Activated T-helper 1 cell treated with Interleukin-2 at 50 U/mL for 16 hours (primary cell): Measurements from ENCODE around the gene SETD2.
A peak's percentile ranks its signal among the peaks of the same experiment; 100 is the strongest.

Source experiments
- DNase-seq: peaks from one replicate; pipeline ENCODE4 v3.0.0-alpha.2; 2020; ENCODE audit warnings: low read depth

Gene SETD2

DNA sequence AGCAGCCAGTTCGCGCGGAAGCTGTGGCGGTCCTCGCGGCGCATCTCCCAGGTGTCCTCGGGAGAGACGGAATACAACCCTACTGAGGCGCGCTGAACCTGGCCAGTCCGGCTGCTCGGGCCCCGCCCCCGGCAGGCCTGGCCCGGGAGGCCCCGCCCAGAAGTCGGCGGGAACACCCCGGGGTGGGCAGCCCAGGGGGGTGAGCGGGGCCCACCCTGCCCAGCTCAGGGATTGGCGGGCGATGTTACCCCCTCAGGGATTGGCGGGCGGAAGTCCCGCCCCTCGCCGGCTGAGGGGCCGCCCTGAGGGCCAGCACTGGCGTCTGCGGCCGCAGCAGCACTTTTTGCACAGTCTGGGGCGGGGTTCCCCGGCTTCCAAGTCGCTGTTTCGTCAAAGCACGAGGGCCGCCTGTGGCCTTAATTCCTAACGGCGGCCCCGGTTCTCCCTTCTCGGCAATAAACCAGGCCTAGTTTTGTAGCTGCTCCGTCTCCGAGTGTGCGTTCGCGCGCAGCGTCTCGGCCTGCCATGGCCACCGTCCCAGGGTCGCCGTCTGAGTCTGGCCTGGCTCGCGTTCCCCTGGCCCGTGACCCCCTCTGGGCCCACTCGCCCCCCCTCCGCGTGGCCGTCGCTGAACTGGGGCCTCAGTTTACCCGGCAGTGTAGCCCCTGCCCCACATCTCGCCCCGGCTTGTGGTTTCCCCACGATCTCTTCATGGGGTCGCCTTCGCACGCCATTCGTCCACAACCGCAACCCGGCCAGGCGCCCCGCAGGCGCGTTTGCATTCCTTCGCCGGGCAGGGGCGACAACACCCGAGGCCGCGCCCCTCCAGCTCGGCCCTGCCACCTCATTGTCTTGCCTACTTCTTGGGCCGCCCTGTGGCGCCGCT, 154.4 kb downstream of the SETD2 start:
- peak; percentile 50 for DNase-seq

DNA sequence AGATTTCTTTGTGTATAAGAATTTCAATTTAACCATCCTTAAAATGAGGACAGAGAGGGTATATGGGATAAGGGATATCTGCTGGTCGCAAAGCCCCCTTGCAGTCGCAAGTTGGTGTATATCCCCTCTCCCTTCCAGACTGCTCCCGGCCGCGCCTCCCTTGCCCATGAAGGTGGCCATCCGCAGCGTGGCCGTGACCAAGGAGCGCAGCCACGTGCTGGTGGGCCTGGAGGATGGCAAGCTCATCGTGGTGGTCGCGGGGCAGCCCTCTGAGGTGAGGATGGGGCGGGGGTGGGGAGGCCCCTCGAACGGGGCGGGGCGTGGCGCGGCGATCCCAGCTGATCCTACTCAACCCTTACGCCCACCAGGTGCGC, 155.1 kb downstream of the SETD2 start:
- DNase-seq: no peak

DNA sequence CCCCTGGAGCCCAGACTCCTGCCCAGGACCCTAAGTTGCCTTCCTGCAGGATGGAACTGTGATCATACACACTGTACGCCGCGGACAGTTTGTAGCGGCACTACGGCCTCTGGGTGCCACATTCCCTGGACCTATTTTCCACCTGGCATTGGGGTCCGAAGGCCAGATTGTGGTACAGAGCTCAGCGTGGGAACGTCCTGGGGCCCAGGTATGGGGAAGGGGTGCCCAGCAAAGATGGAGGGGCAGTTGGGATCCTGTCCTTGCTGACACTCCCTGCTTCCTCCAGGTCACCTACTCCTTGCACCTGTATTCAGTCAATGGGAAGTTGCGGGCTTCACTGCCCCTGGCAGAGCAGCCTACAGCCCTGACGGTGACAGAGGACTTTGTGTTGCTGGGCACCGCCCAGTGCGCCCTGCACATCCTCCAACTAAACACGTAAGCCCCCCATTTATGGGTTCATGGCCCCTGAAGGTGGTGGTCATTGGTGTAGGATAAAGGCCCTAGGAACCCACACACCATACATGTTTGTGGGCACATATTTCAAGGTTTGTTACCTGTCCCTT, 155.6 kb downstream of the SETD2 start:
- DNase-seq: no peak

DNA sequence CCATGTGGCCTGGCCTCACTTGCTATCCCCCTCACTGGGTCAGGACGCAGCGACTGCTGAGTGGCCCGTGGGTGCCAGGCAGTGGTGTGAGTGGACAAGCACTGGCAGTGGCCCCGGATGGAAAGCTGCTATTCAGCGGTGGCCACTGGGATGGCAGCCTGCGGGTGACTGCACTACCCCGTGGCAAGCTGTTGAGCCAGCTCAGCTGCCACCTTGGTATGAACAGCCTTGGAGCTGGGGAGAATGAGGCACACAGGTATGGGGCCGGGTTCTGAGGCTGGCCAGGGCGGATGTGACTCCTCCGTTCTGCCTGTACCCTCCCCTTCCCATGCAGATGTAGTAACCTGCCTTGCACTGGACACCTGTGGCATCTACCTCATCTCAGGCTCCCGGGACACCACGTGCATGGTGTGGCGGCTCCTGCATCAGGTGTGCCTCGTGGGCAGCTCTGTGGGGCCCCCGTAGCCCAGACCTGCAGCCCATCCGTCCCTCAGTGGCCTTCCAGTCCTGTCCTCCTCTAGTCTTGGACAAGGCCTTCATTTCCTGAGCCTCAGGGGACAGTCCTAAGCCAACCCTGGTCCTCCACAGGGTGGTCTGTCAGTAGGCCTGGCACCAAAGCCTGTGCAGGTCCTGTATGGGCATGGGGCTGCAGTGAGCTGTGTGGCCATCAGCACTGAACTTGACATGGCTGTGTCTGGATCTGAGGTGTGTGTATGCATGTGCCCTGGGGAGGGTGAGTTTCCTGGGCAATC, 156.3 kb downstream of the SETD2 start:
- DNase-seq: no peak

DNA sequence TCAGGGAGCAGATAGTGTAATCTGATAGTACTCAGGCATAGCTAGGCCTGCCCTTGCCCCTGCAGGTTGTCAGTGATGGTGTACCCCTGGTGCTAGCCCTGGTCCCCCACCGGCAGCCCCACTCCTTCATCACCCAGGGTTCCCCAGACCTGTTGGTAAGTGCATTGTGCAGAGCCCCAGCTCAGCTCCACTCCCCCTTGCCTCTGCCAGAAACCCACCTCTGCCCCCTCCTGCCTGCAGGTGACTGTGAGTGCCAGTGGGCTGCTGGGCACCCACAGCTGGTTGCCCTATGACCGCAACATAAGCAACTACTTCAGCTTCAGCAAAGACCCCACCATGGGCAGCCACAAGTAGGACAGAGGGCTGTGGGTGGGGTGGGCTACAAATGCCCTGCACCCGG, 156.9 kb downstream of the SETD2 start:
- DNase-seq: no peak

DNA sequence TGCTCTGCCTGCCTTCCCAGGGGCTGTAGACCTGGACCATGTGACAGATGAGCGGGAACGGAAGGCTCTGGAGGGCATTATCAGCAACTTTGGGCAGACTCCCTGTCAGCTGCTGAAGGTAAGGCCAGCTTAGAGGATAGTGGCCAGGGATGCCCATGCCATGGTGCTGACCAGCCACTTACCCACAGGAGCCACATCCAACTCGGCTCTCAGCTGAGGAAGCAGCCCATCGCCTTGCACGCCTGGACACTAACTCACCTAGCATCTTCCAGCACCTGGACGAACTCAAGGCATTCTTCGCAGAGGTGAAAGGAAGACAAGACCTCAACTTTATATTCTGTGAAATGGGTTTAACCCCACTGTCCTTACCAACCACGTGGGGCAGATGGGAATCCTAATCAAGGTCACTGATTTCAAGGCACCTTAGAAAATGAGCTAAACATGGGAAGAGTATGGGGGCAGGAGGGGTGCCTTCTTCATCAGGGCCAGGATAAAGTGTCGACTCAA, 157.7 kb downstream of the SETD2 start:
- DNase-seq: no peak

DNA sequence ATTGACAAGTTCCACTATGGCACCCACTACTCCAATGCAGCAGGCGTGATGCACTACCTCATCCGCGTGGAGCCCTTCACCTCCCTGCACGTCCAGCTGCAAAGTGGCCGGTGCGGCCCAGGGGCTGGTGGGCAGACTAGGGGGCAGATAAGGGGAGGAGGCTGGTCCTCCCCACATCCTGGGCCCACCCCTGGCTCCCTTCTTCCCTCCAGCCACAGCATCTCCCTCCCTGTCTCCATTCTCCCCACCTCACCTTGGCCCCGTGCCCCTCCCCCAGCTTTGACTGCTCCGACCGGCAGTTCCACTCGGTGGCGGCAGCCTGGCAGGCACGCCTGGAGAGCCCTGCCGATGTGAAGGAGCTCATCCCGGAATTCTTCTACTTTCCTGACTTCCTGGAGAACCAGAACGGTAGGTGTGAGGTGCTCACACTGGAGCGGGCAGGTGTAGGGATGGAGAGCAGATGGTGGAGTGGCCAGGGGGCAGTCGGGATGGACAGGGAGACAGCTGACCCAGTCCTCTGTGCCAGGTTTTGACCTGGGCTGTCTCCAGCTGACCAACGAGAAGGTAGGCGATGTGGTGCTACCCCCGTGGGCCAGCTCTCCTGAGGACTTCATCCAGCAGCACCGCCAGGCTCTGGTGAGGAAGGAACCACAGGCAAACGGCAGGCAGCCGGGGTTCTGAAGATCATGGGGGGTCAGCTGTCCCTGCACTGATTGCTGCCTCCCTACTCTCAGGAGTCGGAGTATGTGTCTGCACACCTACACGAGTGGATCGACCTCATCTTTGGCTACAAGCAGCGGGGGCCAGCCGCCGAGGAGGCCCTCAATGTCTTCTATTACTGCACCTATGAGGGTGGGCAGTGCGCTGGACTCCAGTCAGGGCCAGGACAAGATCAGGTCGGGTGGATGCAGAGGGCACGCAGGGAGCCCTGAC, 158.4 kb downstream of the SETD2 start:
- no peak for DNase-seq

DNA sequence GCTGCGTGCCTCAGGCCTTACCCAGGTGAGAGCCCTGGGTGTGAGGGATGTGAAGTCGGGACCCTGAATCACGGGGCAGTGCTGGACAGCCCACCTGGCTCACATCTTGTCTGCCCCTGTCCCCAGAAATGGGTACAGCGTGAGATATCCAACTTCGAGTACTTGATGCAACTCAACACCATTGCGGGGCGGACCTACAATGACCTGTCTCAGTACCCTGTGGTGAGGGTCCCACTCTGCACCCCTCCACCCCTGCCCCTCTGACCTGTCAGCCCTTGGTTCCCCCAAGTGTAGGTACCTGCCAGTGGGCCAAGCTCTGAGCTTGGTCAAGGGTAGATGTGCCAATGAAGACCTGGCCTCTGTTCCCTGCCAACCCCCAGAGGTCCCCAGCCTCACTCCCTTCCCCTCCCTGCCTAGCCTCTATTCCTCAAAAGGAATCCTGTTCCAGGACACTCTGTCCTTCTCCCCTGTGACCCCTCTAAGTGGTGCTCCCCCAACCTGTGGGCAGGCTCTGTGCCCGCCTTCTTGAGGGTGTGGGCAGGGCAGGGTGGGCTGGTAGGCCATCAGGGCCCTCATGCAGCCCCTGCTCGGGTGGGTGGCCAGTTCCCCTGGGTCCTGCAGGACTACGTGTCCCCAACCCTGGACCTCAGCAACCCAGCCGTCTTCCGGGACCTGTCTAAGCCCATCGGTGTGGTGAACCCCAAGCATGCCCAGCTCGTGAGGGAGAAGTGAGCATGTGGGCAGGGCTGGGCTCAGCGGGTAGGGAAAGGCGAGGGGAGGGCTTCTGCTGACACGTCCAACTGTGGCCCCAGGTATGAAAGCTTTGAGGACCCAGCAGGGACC, 159.3 kb downstream of the SETD2 start:
- no peak for DNase-seq

DNA sequence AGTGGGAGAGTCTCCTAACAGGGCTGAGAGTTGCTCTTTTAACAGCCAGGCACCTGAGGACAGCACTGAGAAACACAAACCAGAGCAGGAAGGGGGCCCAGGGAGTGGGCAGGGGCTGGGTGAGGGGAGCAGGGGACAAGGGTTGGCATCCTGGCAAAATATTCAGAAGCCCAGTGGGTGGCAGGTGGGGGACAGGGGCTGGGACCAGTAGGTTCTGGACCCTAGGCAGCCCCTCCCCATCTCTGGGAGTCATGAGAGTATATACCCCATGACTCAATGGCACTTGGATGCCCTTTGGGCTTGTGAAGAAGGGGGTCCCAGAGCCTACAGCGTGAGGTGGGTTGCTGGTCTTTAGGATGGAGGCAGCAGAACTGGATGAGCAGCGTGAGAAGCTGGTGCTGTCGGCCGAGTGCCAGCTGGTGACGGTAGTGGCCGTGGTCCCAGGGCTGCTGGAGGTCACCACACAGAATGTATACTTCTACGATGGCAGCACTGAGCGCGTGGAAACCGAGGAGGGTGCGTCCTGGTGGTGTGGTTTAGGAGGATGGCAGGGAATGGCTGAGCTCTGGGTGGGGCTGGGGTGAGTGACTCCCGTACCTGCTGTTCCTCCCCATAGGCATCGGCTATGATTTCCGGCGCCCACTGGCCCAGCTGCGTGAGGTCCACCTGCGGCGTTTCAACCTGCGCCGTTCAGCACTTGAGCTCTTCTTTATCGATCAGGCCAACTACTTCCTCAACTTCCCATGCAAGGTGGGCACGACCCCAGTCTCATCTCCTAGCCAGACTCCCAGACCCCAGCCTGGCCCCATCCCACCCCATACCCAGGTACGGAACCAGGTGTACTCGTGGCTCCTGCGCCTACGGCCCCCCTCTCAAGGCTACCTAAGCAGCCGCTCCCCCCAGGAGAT, 160.2 kb downstream of the SETD2 start:
- DNase-seq: no peak

DNA sequence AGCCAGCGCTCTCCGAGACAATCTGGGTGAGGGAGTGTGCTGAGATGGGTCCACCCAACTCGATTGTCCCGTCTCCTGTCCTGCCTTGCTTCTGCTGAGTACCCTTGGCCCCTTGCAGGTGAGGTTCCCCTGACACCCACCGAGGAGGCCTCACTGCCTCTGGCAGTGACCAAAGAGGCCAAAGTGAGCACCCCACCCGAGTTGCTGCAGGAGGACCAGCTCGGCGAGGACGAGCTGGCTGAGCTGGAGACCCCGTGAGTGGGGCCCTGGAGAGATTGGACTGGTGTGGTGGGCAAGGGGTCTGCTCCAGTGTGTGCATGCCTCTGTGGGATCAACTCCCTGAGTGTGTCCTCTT, 160.9 kb downstream of the SETD2 start:
- no peak for DNase-seq

DNA sequence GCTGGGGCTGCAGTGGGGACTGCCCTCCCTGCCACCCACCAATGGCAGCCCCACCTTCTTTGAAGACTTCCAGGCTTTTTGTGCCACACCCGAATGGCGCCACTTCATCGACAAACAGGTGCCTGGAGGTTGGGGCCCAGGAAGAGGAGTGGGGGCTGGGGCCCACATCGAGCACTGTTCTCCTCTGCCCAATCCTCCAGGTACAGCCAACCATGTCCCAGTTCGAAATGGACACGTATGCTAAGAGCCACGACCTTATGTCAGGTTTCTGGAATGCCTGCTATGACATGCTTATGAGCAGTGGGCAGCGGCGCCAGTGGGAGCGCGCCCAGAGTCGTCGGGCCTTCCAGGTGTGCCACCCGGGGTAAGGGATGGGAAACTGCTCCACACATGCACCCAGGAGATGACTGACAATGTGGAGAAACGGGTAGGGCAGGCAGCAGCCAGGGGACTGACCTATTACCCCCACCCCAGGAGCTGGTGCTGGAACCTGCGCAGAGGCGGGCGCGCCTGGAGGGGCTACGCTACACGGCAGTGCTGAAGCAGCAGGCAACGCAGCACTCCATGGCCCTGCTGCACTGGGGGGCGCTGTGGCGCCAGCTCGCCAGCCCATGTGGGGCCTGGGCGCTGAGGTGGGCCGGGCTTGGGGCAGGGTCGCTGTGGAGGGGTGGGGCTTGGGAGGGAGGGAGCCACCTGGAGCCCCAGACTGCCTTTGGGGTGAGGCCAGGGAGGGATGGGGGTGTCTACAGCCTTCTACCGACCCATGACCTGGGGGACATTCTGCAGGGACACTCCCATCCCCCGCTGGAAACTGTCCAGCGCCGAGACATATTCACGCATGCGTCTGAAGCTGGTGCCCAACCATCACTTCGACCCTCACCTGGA, 161.5 kb downstream of the SETD2 start:
- no peak for DNase-seq

DNA sequence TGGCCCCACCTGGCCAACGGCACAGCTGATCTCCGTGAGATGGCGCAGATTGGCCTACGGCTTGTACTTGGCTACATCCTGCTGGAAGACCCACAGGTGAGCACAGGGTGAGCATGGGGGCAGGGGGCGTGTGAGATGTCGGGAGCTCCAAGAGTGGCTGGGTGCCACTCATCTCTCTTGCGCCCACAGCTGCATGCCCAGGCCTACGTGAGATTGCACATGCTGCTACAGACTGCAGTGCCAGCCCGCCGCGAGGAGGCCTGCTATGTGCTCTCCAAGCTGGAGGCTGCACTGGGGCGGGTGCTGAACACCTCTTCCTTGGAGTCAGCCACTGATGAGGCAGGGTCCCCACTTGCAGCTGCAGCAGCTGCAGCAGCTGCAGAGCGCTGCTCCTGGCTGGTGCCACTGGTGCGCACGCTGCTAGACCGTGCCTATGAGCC, 162.2 kb downstream of the SETD2 start:
- DNase-seq: no peak

DNA sequence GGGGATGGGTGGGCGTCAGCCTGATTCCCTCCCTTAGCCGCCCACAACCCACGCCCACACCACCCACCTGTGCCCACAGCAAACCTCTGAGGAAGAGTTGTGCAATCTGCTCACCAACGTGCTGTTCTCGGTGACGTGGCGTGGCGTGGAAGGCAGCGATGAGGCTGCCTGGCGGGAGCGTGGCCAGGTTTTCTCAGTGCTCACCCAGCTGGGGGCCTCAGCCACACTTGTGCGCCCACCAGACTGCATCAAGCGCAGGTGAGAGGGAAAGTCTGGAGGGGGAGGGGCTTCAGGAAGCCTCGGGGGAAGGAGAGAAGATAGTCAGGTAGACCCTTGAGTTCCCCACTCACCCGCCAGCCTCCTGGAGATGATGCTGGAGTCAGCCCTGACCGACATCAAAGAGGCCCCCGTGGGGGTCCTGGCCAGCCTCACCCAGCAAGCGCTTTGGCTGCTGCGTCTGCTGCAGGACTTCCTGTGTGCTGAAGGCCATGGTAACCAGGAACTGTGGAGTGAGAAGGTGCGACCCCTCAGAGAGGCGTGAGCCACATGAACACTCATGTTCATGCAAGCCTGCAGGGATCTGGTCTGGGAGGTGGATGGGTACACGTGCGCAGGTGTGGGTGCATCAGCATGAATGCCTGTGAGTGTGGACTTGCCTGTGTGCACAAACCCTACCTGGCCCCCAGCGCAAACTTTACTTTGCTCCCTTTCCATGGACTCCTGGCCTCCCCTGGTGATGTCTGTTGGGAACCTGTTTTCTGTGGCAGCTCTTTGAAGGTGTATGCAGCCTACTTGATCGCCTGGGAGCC, 162.8 kb downstream of the SETD2 start:
- no peak for DNase-seq

DNA sequence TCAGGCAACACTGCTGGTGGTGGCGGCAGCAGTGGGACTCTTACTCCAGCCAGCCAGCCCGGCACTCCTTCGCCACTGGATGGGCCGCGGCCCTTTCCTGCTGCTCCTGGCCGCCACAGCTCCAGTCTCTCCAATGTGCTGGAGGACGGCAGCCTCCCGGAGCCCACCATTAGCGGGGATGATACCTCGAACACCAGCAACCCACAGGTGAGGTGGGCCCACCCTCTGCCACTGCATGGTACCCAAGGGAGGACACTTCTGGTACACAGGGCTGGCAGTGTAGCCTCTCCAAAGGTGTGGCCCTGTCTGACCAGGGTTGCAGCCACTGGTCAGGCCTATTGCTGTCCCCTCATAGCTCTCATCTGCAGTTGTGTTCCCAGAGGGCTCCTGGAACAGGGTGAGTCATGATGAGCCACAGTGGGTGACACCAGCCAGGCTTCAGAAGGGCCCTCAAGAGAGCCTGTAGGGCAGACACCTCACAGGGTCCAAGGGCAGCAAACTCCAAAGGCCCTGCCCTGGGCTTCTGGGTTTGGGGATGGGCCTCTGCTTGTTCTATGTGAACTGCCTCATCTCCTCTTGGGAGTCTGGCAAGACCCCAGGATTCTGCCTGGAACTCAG, 163.6 kb downstream of the SETD2 start:
- DNase-seq: no peak

DNA sequence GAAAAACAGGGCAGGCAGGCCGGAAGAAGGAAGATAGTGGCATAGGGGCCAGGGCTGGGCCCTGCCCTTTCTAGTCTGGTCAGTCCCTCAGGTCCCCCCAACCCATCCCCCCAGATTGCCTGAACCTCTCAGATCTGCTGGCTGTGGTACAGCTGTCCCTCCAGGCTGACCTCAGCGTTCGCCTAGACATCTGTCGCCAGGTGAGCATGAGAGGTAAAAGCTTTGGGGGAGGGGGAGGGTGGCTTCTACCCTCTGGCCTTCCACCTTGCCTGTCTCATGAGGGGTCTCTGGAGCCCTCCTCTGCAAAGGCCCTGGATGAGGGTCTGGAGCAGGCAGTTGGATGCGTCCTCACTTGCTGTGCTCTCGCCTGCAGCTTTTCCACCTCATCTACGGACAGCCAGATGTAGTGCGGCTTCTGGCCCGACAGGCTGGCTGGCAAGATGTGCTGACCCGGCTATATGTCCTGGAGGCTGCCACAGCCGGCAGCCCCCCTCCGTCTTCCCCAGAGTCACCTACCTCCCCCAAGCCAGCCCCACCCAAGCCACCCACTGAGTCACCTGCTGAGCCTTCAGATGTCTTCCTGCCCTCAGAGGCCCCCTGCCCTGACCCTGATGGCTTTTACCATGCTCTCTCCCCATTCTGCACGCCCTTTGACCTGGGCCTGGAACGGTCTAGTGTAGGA, 164.3 kb downstream of the SETD2 start:
- no peak for DNase-seq

DNA sequence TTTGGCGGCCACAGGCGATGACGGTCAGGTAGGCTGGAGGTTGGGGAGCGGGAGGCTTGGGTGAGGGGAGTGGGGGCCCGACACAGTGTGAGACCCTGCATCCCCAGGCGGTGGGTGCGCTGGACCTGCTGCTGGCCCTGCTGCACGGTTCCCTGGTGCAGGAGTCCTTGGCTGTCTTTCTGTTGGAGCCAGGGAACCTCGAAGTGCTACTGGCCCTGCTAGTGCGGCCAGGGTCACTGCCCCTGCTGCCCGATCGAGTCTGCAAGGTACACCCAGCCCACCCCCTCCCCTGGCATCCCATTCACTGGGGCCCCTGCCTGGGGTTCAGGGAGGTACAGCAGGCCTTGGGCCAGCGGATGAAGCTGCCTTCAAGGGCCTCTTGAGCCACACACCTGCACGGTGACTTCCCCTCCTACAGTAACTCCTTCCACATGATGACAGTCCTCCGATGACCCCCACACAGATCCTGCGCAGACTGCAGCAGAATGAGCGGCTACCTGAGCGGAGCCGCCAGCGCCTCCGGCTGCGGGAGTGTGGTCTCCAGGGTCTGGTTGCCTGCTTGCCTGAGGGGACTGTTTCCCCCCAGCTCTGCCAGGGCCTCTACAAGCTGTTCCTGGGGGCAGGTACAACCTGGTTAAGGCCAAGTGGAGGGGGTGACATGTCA, 164.9 kb downstream of the SETD2 start:
- no peak for DNase-seq
